SK-N-SH treated with all-trans-retinoic acid at 6 μM for 48 hours (cell line): ENCODE results near the gene TXNDC12.

ENCODE experiments used
- ATAC-seq: fragments of 200-7000 bp; cut with Tn5 transposase; 3 replicates; pipeline ENCODE4 v1.9.1; 2020; ENCODE audit warnings: mild to moderate bottlenecking, moderate library complexity
- ARNTL ChIP-seq: fragments of 450-650 bp; formaldehyde crosslinking; IDR thresholded peaks from 2 replicates; pipeline ENCODE4 v1.5.0; 2020; ENCODE audit warnings: low read depth, mild to moderate bottlenecking, moderate library complexity, borderline replicate concordance
- BACH2 ChIP-seq: fragments of 250-450 bp; sonication (Bioruptor Pico); IDR thresholded peaks from 2 replicates; pipeline ENCODE4 v1.9.0; 2021; ENCODE audit warnings: mild to moderate bottlenecking, borderline replicate concordance
- CSDC2 ChIP-seq: fragments of 250-450 bp; sonication (Bioruptor Pico); IDR thresholded peaks from 2 replicates; pipeline ENCODE4 v1.5.0; 2020; ENCODE audit warnings: mild to moderate bottlenecking, moderate library complexity
- CSRNP3 ChIP-seq: fragments of 250-450 bp; sonication (Bioruptor Pico); IDR thresholded peaks from 2 replicates; pipeline ENCODE4 v1.5.1; 2021; ENCODE audit warnings: mild to moderate bottlenecking, moderate library complexity
- ESRRG ChIP-seq: fragments of 250-450 bp; sonication (Bioruptor Pico); IDR thresholded peaks from 2 replicates; pipeline ENCODE4 v1.6.1; 2021; ENCODE audit warnings: mild to moderate bottlenecking
- GLIS3 ChIP-seq: fragments of 250-450 bp; sonication (Bioruptor Pico); IDR thresholded peaks from 2 replicates; pipeline ENCODE4 v1.5.0; 2020; ENCODE audit warnings: mild to moderate bottlenecking, moderate library complexity
- ISL1 ChIP-seq: fragments of 250-450 bp; sonication (Bioruptor Pico); IDR thresholded peaks from 2 replicates; pipeline ENCODE4 v2.1.2; 2022; ENCODE audit warnings: mild to moderate bottlenecking, moderate library complexity
- OSR1 ChIP-seq: fragments of 250-450 bp; sonication (Bioruptor Pico); IDR thresholded peaks from 2 replicates; pipeline ENCODE4 v1.8.0; 2022; ENCODE audit warnings: moderate library complexity, mild to moderate bottlenecking, inconsistent platforms
- PPARA ChIP-seq: fragments of 250-450 bp; sonication (Bioruptor Pico); IDR thresholded peaks from 2 replicates; pipeline ENCODE4 v1.5.0; 2020; ENCODE audit warnings: mild to moderate bottlenecking, borderline replicate concordance
- RARB ChIP-seq: fragments of 250-450 bp; sonication (Bioruptor Pico); IDR thresholded peaks from 2 replicates; pipeline ENCODE4 v1.8.0; 2021; ENCODE audit warnings: mild to moderate bottlenecking, moderate library complexity
- SNAI2 ChIP-seq: fragments of 250-450 bp; sonication (Bioruptor Pico); IDR thresholded peaks from 2 replicates; pipeline ENCODE4 v1.5.0; 2020; ENCODE audit warnings: mild to moderate bottlenecking, moderate library complexity
- TCF4 ChIP-seq: fragments of 250-450 bp; sonication (Bioruptor Pico); IDR thresholded peaks from 2 replicates; pipeline ENCODE4 v1.8.0; 2021; ENCODE audit warnings: mild to moderate bottlenecking, moderate library complexity, borderline replicate concordance
- TOX ChIP-seq: fragments of 250-450 bp; sonication (Bioruptor Pico); IDR thresholded peaks from 2 replicates; pipeline ENCODE4 v1.8.0; 2021; ENCODE audit warnings: mild to moderate bottlenecking, moderate library complexity, borderline replicate concordance
- ZC3H10 ChIP-seq: fragments of 250-450 bp; sonication (Bioruptor Pico); IDR thresholded peaks from 2 replicates; pipeline ENCODE4 v1.5.1; 2021; ENCODE audit warnings: mild to moderate bottlenecking, moderate library complexity
- ZFP3 ChIP-seq: fragments of 250-450 bp; sonication (Bioruptor Pico); IDR thresholded peaks from 2 replicates; pipeline ENCODE4 v1.5.0; 2020; ENCODE audit warnings: mild to moderate bottlenecking, moderate library complexity
- ZFP30 ChIP-seq: fragments of 450-650 bp; formaldehyde crosslinking; IDR thresholded peaks from 2 replicates; pipeline ENCODE4 v1.5.0; 2022; ENCODE audit warnings: mild to moderate bottlenecking, moderate library complexity
- ZNF565 ChIP-seq: fragments of 450-650 bp; formaldehyde crosslinking; conservative IDR thresholded peaks from 2 replicates; pipeline ENCODE4 v1.5.0; 2020; ENCODE audit warnings: low read depth, mild to moderate bottlenecking, moderate library complexity
- ZNF70 ChIP-seq: fragments of 450-650 bp; formaldehyde crosslinking; IDR thresholded peaks from 2 replicates; pipeline ENCODE4 v1.5.0; 2020; ENCODE audit warnings: mild to moderate bottlenecking, moderate library complexity
- ZNF8 ChIP-seq: fragments of 450-650 bp; formaldehyde crosslinking; IDR thresholded peaks from 2 replicates; pipeline ENCODE4 v1.5.0; 2020; ENCODE audit warnings: mild to moderate bottlenecking, moderate library complexity
- TF ChIP-seq, protein P1 (sequence below): fragments of 250-450 bp; sonication (Bioruptor Pico); IDR thresholded peaks from 2 replicates; pipeline ENCODE4 v1.8.0; 2020; ENCODE audit warnings: mild to moderate bottlenecking, moderate library complexity, borderline replicate concordance
- TF ChIP-seq, protein P2 (sequence below): fragments of 250-450 bp; sonication (Bioruptor Pico); IDR thresholded peaks from 2 replicates; pipeline ENCODE4 v1.5.1; 2020; ENCODE audit warnings: low read depth, mild to moderate bottlenecking, moderate library complexity
- TF ChIP-seq, protein P3 (sequence below): fragments of 250-450 bp; sonication (Bioruptor Pico); IDR thresholded peaks from 2 replicates; pipeline ENCODE4 v1.5.0; 2020; ENCODE audit warnings: mild to moderate bottlenecking, moderate library complexity

TXNDC12 gene

GRCh38 chr1:52057255-52057654 lies 2.3 kb upstream of the TXNDC12 start:
- no peak for TF ChIP-seq ZC3H10 (CRISPR knock-in tag)
- TF ChIP-seq, protein P1, sequence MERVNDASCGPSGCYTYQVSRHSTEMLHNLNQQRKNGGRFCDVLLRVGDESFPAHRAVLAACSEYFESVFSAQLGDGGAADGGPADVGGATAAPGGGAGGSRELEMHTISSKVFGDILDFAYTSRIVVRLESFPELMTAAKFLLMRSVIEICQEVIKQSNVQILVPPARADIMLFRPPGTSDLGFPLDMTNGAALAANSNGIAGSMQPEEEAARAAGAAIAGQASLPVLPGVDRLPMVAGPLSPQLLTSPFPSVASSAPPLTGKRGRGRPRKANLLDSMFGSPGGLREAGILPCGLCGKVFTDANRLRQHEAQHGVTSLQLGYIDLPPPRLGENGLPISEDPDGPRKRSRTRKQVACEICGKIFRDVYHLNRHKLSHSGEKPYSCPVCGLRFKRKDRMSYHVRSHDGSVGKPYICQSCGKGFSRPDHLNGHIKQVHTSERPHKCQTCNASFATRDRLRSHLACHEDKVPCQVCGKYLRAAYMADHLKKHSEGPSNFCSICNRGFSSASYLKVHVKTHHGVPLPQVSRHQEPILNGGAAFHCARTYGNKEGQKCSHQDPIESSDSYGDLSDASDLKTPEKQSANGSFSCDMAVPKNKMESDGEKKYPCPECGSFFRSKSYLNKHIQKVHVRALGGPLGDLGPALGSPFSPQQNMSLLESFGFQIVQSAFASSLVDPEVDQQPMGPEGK, result no peak
- no peak for TF ChIP-seq ZNF565
- TF ChIP-seq CSRNP3 (CRISPR knock-in tag), result no peak
- TF ChIP-seq CSDC2, result no peak
- TF ChIP-seq TCF4 (CRISPR knock-in tag), result no peak
- no peak for TF ChIP-seq ISL1 (CRISPR knock-in tag)
- TF ChIP-seq ZNF70 (CRISPR knock-in tag), result no peak
- TF ChIP-seq GLIS3 (CRISPR knock-in tag), result no peak
- no peak for TF ChIP-seq ESRRG (CRISPR knock-in tag)
- no peak for TF ChIP-seq OSR1 (CRISPR knock-in tag)
- no peak for TF ChIP-seq PPARA
- TF ChIP-seq BACH2 (CRISPR knock-in tag), result no peak
- TF ChIP-seq, protein P2, sequence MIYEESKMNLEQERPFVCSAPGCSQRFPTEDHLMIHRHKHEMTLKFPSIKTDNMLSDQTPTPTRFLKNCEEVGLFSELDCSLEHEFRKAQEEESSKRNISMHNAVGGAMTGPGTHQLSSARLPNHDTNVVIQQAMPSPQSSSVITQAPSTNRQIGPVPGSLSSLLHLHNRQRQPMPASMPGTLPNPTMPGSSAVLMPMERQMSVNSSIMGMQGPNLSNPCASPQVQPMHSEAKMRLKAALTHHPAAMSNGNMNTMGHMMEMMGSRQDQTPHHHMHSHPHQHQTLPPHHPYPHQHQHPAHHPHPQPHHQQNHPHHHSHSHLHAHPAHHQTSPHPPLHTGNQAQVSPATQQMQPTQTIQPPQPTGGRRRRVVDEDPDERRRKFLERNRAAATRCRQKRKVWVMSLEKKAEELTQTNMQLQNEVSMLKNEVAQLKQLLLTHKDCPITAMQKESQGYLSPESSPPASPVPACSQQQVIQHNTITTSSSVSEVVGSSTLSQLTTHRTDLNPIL (CRISPR knock-in tag), result no peak
- no peak for TF ChIP-seq ZNF8
- no peak for TF ChIP-seq ZFP3 (CRISPR knock-in tag)
- no peak for ATAC-seq

- ATAC-seq, result no peak
- TF ChIP-seq, protein P3, sequence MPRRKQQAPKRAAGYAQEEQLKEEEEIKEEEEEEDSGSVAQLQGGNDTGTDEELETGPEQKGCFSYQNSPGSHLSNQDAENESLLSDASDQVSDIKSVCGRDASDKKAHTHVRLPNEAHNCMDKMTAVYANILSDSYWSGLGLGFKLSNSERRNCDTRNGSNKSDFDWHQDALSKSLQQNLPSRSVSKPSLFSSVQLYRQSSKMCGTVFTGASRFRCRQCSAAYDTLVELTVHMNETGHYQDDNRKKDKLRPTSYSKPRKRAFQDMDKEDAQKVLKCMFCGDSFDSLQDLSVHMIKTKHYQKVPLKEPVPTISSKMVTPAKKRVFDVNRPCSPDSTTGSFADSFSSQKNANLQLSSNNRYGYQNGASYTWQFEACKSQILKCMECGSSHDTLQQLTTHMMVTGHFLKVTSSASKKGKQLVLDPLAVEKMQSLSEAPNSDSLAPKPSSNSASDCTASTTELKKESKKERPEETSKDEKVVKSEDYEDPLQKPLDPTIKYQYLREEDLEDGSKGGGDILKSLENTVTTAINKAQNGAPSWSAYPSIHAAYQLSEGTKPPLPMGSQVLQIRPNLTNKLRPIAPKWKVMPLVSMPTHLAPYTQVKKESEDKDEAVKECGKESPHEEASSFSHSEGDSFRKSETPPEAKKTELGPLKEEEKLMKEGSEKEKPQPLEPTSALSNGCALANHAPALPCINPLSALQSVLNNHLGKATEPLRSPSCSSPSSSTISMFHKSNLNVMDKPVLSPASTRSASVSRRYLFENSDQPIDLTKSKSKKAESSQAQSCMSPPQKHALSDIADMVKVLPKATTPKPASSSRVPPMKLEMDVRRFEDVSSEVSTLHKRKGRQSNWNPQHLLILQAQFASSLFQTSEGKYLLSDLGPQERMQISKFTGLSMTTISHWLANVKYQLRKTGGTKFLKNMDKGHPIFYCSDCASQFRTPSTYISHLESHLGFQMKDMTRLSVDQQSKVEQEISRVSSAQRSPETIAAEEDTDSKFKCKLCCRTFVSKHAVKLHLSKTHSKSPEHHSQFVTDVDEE (CRISPR knock-in tag), result no peak
- TF ChIP-seq ZNF70 (CRISPR knock-in tag) (no peak), ISL1 (CRISPR knock-in tag) (no peak), GLIS3 (CRISPR knock-in tag) (no peak), TCF4 (CRISPR knock-in tag) (no peak), CSRNP3 (CRISPR knock-in tag) (no peak), SNAI2 (CRISPR knock-in tag) (no peak), ZNF8 (no peak), CSDC2 (no peak), TOX (CRISPR knock-in tag) (no peak), BACH2 (CRISPR knock-in tag) (no peak), ZFP3 (CRISPR knock-in tag) (no peak)
Measured at GRCh38 chr1:52056937-52057231, 1.9 kb upstream of the TXNDC12 start.

GRCh38 chr1:52056163-52056936 lies 1.4 kb upstream of the TXNDC12 start, which contains the start of gene BTF3L4:
BTF3L4 (plus strand) TSS chr1:52056295; CDS start chr1:52059848, 3,553 bp downstream.
- TF ChIP-seq, protein P2 (CRISPR knock-in tag), result no peak
- TF ChIP-seq SNAI2 (CRISPR knock-in tag) (no peak; the same call in 1 of the 2 replicates), ZFP30 (CRISPR knock-in tag) (no peak), TOX (CRISPR knock-in tag) (no peak), ZNF70 (CRISPR knock-in tag) (no peak), CSDC2 (no peak), ESRRG (CRISPR knock-in tag) (no peak), PPARA (no peak), RARB (CRISPR knock-in tag) (no peak), ARNTL (CRISPR knock-in tag) (no peak), ZNF8 (no peak), ZFP3 (CRISPR knock-in tag) (no peak), BACH2 (CRISPR knock-in tag) (no peak), ZNF565 (no peak)
- TF ChIP-seq, all 23 proteins: peak for 0
- ATAC-seq, result peak; percentile 95
